ENCODE results near the gene E4F1.
"Not testable (repeated sequence)": the region's sequence is repeated elsewhere in the genome, so short reads cannot be mapped to it uniquely, and the experiment has no call there.

The E4F1 gene

DNA sequence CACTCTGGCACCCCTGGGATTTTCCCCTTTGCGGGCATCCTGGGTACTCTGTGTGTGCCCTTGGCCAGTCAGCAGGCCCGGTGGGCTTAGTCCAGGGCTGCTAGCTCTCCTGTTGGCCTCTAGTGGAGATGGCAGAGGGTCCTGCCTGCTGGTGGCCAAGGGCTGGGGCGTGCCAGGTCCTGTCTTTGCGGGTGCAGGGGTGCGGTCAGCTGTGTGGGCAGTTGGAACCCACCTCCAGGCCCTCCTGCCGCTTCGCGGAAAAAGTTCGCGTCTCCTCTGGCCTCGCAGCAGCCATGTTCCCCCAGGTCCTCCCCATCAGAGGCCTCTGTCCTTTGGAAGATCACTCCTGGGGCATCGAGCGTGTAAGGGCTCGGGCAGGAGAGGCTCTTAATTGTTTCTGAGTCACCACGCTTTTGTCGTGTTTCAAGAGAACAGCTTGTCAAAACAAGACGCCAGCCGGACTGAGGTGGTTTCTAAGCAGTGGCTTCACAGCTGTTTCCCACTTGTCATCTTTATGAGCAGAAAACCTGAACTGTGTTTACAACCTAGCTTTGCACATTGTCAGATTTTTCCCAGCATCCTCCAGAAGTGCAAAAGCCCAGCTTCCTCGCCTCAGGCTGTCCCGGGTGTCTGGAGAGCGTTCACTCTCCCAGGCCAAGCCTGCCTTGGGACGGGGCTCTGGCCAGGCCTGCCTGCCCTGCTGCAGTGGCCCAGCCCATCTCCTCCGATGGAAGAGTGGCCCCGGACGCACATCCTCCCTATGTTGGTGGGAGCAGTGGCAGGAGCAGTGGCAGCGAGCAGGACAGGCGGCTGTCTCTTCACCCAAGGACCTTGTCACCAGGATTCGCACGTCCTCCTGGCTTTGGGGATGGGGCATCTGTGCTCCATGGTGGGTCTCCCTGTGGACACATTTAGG, 7.9 kb downstream of the E4F1 start:
- DNase-seq, result no peak

DNA sequence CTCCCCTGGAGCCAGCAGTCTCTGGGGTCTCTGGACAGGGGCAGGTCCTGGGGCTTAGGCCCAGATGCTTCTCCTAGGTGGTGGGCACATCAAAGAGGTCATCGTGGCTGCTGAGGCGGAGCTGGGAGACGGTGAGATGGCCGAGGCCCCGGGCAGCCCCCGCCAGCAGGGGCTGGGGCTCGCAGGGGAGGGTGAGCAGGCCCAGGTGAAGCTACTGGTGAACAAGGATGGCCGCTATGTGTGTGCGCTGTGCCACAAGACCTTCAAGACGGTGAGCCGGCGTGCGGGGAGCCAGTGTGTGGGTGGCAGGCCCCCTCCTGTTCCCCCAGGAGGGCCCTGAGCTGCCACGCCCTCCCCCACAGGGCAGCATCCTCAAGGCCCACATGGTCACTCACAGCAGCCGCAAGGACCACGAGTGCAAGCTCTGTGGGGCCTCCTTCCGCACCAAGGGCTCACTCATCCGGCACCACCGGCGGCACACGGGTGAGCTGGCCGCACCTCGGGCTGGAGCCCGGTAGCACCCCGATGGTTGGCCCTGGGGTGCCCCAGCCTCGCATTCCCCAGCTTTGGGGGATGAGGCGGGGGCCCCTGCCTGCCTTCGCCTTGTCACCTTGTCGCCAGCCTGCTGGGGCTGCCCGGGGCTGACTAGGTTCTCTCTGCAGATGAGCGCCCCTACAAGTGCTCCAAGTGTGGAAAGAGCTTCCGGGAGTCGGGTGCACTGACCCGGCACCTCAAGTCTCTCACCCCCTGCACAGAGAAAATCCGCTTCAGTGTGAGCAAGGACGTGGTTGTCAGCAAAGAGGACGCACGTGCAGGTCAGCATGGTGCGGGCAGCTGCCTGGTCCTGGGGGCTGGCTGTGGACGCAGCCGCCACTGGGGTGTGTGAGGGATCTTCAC, 9.0 kb downstream of the E4F1 start:
- DNase-seq, result no peak

DNA sequence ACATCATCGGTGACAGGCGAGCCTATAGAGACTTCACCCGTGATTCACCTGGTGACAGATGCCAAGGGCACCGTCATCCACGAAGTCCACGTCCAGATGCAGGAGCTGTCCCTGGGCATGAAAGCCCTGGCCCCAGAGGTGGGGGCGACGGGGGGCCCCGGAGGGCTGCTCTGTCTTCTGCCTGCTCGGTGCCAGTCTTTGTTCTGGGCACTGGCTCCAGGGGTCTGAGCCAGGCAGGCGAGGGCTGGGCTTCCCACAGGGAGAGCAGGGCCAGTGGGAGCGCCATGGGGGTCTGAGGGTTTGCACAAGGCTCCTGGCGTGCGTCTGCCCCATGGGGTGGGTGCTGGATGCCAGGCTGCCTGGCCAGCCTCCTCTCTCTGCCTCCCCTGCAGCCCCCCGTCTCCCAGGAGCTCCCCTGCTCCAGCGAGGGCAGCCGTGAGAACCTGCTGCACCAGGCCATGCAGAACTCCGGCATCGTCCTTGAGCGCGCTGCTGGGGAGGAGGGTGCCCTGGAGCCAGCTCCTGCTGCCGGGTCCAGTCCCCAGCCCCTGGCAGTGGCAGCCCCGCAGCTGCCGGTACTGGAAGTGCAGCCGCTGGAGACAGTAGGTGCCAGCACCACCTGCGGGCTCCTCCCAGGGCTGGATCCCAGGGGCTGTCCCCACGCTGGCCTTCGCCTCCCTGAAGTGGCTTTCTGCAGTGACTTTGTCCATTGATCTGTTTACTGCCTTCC, 9.8 kb downstream of the E4F1 start:
- no peak for DNase-seq

DNA sequence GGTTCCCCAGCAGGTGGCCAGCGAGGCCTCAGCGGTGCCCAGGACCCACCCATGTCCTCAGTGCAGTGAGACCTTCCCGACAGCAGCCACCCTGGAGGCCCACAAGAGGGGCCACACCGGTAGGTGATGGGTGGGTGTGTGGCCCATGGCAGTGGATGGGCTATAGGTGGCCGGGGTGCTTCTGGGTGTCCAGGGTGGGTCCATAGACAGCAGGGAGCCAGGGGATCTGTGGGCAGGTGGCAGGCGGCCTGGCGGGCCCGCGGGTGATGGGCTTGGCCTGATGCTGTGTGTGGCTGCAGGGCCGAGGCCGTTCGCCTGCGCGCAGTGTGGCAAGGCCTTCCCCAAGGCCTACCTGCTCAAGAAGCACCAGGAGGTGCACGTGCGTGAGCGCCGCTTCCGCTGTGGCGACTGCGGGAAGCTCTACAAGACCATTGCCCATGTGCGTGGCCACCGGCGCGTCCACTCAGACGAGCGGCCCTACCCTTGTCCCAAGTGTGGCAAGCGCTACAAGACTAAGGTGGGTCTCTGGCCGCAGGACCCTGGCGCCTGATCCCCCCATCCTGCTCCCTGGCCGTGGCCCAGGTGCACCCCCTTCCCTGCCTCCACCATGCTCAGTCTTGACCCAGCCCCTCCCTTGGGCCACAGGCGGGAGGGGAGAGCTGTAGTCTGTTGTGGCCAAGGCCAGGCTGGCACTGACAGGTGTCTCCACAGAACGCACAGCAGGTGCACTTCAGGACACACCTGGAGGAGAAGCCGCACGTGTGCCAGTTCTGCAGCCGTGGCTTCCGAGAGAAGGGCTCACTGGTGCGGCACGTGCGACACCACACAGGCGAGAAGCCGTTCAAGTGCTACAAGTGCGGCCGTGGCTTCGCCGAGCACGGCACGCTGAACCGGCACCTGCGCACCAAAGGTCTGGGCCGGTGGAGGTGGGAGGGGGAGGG, 10.8 kb downstream of the E4F1 start:
- DNase-seq, result no peak

DNA sequence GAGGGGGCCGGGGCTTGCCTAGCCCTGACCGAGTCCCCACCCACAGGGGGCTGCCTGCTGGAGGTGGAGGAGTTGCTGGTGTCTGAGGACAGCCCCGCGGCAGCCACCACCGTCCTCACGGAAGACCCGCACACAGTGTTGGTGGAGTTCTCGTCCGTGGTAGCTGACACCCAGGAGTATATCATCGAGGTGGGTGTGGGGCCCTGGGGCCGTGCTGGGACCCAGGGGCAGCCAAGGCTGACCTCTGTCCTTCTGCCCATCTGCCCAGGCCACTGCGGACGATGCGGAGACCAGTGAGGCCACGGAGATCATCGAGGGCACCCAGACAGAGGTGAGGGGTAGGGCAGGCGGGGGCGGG, 11.4 kb downstream of the E4F1 start:
- no peak for DNase-seq

DNA sequence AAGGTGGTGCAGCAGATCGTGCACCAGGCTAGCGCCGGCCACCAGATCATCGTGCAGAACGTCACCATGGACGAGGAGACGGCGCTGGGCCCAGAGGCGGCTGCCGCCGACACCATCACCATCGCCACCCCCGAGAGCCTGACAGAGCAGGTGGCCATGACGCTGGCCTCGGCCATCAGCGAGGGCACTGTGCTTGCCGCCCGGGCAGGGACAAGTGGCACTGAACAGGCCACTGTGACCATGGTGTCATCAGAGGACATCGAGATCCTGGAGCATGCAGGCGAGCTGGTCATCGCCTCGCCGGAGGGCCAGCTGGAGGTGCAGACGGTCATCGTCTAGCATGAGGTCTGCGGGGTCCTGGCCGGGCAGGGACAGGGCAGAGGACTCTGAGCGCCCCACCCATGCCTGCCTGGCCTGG, 11.9 kb downstream of the E4F1 start:
- DNase-seq, result no peak

DNA sequence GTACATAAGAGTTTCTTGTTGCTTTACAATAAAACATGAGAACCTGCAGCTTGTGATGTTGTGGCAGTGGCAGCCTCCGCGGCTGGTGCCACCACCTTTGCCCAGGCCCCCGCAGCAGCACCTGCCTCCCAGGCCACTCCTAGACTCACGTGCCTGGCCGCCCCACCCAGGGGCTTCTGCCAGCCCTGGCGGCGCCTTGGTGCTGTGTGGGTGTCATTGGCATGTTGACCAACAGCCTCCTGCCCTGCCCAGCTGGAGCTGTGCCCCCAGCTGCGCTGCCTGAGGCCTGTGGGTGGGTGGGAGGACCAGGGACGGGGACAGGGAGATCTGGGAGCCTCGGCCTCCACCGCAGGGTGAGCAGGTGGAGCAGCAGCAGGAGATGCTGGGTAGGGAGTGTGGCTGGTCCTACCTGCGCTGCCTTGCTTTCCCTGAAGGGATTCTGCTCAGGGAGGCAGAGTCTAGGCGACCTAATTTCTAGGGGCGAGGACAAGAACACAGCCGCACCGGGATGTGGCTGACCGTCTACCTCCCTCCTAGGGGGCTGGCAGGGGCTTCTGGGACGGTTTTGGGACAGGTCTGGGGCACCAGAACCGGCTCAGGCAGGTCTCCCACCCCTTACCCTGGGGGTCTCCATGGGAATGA, 12.4 kb downstream of the E4F1 start:
- DNase-seq, result no peak

DNA sequence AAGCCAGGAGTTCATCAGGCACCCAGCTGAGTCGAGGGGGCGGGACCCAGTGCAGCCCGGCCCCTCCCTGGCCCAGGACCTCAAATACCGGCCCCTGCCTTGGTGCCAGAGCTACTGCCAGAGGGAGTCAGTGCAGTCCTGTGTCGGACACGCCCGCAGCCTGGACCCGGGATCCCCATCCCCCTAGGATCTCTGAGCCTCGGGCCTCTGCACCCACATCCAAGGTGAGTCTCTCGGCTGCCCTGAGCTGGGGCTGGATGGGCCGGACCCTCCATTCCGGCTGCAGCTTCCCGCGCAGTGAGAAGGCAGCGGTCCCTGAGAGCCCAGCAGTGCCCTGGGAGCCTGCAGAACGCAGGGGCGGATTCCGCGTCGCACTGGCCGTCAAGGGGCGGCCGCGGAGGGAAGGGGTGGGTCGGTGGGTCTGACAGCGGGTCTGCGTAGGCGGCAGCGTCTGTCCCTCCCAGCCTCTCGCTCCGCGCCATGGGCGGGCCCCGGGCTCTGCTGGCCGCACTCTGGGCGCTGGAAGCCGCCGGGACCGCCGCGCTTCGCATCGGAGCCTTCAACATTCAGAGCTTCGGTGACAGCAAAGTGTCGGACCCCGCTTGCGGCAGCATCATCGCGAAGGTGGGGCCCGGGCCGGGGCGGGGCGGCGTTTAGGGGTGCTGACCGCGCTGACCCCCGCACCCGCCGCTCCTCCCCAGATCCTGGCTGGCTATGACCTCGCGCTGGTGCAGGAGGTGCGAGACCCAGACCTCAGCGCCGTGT, 13.1 kb downstream of the E4F1 start, which contains the start of gene DNASE1L2:
Gene DNASE1L2 (plus strand): TSS at position 108 of the 765 bp plus-strand sequence. CDS start 373 bp downstream, at position 481.
- no peak for DNase-seq

DNA sequence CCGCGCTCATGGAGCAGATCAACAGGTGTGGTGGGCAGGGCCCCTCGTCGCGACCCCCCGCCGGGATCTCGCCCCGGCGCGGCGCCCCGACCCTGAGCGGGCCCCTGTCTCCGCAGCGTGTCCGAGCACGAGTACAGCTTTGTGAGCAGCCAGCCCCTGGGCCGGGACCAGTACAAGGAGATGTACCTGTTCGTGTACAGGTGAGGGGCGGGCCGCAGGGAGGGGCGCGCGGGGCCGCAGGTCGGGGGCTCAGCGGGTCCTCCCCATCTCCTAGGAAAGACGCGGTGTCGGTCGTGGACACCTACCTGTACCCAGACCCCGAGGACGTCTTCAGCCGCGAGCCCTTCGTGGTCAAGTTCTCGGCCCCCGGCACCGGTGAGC, 13.7 kb downstream of the E4F1 start:
- no peak for DNase-seq

DNA sequence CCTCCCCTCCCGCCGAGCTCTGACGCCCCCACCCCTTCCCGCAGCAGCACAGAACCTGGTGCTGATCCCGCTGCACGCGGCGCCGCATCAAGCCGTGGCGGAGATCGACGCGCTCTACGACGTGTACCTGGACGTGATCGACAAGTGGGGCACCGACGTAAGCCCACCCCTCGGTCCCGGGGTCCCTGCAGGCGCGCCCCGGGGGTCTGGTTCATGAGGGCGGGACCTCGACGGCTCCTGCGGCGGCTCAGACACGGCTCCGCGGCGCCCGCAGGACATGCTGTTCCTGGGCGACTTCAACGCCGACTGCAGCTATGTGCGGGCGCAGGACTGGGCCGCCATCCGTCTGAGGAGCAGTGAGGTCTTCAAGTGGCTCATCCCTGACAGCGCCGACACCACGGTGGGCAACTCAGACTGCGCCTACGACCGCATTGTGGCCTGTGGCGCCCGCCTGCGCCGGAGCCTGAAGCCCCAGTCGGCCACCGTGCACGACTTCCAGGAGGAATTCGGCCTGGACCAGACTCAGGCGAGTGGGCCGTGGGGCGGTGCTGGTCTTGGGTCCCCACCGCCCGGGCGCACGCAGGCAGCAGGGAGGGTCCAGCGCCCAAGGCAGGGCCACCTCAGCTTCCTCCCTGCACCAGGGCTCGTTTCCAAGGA, 14.2 kb downstream of the E4F1 start:
- DNase-seq, result no peak

DNA sequence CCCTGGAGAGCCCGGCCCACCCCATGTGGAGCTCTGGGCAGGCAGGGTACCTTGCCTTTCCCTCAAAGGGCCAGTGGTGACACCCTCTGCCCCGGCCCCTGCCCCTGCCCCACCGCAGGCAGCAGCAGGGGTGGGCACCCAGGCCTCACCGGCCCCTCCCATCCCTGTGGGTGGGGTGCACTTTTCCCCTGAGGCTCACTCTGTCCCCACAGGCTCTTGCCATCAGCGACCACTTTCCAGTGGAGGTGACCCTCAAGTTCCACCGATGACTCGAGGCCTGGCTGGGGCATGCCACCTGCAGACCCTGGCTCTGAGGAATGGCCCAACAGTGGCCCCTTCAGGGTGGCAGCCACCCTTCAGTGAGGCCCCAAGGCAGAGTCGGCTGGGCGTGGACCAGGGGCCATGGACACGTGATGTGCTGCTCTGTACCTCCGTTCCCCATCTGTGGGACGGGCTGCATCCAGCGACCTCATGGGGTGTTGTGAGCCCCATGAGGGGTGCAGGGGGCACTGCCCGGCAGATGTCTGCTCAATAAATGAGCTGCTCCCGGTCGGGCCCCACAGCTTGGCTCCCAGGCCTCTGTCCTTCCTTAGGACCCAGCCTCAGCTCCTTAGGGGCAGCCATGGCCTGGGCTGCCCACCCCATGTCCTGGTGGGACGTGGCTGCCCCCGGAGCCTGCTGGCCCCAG, 14.9 kb downstream of the E4F1 start:
- DNase-seq, result no peak

DNA sequence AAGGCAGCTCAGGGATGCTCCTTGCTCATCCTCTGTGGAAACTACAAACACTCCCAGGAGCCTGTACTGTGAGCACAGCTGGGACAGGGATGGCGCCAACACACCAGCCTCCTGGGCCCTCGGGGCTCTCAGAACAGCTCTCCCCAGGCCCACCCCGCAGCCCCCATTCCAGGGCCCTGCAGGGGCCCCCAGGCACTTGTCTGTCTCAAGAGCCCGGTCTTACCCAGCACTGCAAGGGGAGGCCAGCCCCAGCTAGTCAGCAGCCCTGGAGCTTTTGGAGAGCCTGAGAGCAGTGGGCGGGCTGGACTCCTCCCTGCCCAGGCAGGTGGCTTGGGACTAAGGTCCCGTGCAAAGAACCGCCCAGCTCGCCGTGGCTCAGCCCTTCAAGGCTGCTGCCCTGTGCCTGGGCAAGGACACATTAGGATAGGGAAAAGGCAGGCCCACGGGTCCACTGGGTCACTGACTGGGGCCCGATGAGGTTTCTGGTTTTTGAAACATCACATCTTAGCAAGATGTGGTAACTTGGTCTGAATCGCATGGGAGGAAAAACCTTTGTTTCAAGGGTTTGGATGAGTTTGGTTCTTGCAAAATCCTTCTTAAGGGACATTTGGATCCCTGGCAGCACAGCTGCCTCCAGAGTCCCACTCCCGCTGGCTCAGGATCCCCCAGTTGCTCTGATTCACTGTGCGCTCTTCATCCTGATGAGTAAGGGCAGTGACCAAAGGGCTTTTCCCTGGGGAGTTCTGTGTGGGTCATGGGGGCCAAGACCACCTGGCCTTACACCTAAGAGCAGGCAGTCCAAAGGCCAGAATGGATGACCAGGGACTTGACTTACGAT, 15.7 kb downstream of the E4F1 start:
- no peak for DNase-seq

DNA sequence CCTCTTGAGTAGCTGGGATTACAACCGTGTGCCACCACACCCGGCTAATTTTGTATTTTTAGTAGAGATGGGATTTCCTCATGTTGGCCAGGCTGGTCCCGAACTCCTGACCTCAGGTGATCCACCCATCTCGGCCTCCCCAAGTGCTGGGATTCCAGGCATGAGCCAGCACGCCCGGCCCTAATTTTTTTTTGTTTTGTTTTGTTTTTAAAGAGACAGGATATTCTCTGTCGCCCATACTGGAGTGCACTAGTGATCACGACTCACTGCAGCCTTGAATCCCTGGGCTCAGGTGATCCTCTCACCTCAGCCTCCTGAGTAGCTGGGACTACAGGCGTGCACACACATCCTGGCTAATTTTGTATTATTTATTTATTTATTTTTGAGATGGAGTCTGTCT, 16.9 kb downstream of the E4F1 start:
- DNase-seq, result not testable (repeated sequence)

DNA sequence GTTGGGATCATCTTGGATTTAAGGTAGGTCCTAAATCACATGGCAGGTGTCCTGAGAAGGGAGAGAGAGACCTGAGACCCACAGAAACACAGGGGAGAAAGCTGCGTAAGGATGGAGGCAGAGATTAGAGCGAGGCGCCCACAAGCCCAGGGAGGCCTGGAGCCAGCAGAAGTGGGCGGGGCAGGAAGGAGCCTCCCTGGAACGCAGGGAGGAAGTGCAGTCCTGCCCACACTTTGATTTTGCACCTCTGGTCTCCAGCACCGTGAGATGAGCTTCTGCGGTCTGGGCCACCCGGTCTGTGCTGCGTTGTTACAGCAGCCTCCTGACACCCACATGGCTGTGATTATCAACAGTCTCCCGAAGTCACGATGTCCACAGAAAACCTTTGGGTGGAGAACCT, 19.2 kb downstream of the E4F1 start:
- no peak for DNase-seq

DNA sequence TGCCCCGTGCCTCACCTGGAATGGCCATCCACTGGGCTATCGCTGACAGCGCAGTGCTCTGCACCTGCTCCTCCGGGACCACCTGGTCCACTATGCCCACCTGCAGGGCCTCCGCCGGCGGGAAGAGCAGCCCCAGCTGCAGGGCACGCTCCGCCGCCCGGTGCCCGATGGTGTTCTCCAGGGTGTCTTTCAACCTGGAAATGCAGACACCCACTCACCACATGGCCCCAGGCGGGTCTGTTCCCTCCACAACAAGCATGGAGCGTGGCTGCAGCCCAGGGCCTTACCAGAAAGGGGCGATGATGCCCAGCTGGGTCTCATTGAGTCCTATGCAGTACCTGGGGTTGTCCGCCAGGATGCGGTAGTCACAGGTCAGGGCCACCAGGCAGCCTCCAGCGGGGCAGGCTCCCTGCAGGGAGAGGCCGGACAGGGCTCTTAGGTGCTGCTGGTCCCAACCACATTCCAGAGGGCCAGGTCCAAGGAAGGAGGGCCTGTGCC, 19.7 kb downstream of the E4F1 start:
- DNase-seq, result no peak

DNA sequence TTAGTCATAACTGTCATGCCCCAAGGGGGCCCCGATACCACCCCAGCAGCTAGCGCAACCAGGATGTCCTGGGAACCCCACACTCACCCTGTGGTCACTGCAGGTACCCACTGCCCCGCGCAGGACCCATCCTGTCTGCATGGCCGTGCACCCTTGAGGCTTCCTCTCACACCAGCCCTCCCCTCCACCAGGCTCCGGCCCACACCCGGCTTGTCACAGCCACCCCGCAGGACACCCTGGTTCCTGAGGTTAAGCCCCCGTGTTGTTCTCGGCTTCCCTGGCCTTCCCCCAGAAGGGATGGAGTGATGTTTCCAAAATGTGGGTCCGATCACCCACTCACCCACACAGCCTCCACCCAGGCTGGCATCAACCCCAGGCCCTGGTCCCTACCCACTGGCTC, 20.4 kb downstream of the E4F1 start:
- DNase-seq, result no peak

DNA sequence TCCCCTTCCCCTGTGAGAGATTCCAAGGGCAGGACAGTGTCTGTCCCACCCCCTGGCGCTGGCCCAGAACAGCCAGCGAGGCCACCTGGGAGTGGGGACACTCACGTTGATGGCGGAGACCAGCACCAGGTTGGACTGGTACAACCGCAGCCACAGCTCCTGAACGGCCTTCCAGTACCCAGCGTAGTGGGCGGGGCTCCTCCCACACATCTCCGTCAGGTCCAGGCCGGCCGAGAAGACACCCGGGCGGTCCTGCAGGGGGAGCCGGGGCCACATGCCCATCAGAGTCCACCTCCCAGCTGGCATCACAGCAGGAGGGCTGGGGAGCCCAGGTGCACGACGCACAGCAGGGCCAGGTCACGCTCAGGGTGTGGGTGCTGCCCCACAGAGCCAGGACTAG, 20.9 kb downstream of the E4F1 start:
- no peak for DNase-seq
